PC-3 (cell line): Measurements from ENCODE around the gene PIGL.

Experiments used
- EZH2 ChIP-seq: fragments of 300-600 bp; sonication (generic); IDR thresholded peaks from one replicate; pipeline ENCODE4 v1.6.1; 2017; ENCODE audit warnings: antibody characterized with exemption, mild to moderate bottlenecking, low read length; ENCODE audit not compliant: unreplicated experiment
- EZH2phosphoT487 ChIP-seq: fragments of 300-600 bp; sonication (generic); IDR thresholded peaks from 2 replicates; pipeline ENCODE4 v1.6.1; 2018; ENCODE audit warnings: mild to moderate bottlenecking, antibody characterized with exemption, low read length, borderline replicate concordance
- TF ChIP-seq, protein P1 (sequence below): fragments of 300-600 bp; sonication (generic); conservative IDR thresholded peaks from 2 replicates; pipeline ENCODE4 v1.5.1; 2017; ENCODE audit warnings: antibody characterized with exemption, low read depth, mild to moderate bottlenecking, low read length

DNA sequence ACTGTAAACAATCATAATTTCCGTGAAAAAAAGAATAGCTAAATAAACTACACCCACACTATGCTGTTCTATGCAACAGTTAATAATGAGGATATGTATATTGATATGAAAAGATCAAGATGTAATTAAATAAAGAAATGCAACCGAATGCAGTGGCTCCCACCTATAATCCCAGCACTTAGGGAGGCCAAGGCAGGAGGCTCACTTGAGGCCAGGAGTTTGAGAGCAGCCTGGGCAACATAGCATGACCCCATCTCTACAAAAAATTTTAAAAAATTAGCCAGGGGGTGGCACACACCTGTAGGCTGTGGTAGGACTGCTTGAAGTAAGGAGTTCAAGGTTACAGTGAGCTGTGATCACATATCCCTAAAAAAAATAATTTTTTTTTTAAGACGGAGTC lies 121.4 kb downstream of the PIGL start:
- TF ChIP-seq, protein P1, sequence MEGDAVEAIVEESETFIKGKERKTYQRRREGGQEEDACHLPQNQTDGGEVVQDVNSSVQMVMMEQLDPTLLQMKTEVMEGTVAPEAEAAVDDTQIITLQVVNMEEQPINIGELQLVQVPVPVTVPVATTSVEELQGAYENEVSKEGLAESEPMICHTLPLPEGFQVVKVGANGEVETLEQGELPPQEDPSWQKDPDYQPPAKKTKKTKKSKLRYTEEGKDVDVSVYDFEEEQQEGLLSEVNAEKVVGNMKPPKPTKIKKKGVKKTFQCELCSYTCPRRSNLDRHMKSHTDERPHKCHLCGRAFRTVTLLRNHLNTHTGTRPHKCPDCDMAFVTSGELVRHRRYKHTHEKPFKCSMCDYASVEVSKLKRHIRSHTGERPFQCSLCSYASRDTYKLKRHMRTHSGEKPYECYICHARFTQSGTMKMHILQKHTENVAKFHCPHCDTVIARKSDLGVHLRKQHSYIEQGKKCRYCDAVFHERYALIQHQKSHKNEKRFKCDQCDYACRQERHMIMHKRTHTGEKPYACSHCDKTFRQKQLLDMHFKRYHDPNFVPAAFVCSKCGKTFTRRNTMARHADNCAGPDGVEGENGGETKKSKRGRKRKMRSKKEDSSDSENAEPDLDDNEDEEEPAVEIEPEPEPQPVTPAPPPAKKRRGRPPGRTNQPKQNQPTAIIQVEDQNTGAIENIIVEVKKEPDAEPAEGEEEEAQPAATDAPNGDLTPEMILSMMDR, result no peak
- no peak for TF ChIP-seq EZH2
- no peak for TF ChIP-seq EZH2phosphoT487
